Tibial nerve (tissue), 4 donors: ENCODE data around the gene TIPRL. TPM values are rescaled to one million over a fixed set of nuclear protein-coding genes. Genes with fewer than 3 reads are reported as not detected.
"Not testable (repeated sequence)": the region's sequence is repeated elsewhere in the genome, so short reads cannot be mapped to it uniquely, and the experiment has no call there.

Experiments
- DNase-seq, 2 donors: peaks; one replicate each; pipeline ENCODE4 v3.0.0-alpha.2; 2019; ENCODE audit warnings: low spot score in 2 of 2
- H3K27ac ChIP-seq, 4 donors: fragments of 200-600 bp; sonication (generic) in 3 of 4; one replicate each; pipeline ENCODE4 v1.5.1; 2017 to 2019; ENCODE audit warnings: mild to moderate bottlenecking in 1 of 4
- H3K27me3 ChIP-seq, 2 donors: fragments of 200-600 bp; sonication (generic) in 1 of 2; one replicate each; pipeline versions ENCODE4 v1.5.1 to v1.6.0; 2017 to 2019
- H3K36me3 ChIP-seq, 3 donors: fragments of 200-600 bp; sonication (generic); one replicate each; pipeline ENCODE4 v1.5.1; 2018 to 2019
- H3K4me1 ChIP-seq, 4 donors: fragments of 200-600 bp; sonication (generic) in 3 of 4; one replicate each; pipeline ENCODE4 v1.5.1; 2017 to 2019
- H3K4me3 ChIP-seq, 4 donors: fragments of 200-600 bp; sonication (generic) in 3 of 4; one replicate each; pipeline ENCODE4 v1.5.1; 2017 to 2019; ENCODE audit warnings: mild to moderate bottlenecking in 1 of 4, moderate library complexity in 1 of 4
- H3K9me3 ChIP-seq, 4 donors: fragments of 200-600 bp; sonication (generic) in 3 of 4; one replicate each; pipeline ENCODE4 v1.5.1; 2017 to 2019
- EP300 ChIP-seq, 2 donors: sonication (generic); formaldehyde crosslinking; IDR thresholded peaks; one replicate each; pipeline ENCODE4 v1.6.1; 2017; ENCODE audit warnings: antibody characterized with exemption in 2 of 2, mild to moderate bottlenecking in 1 of 2
- POLR2A ChIP-seq, 2 donors: fragments of 450-650 bp; IDR thresholded peaks; one replicate each; pipeline ENCODE4 v1.6.1; 2017; ENCODE audit warnings: antibody characterized with exemption in 2 of 2, mild to moderate bottlenecking in 2 of 2, moderate library complexity in 2 of 2
- WGBS, 2 donors: methylation state at CpG; one replicate each; pipeline ENCODE4 v1.1.5; 2018; 5-methylcytosine and 5-hydroxymethylcytosine counted together
- total RNA-seq, 4 donors: library from RNA; depleted of rRNA; stranded (reverse); fragments of >200 nt; gene quantifications; one replicate each; pipeline ENCODE4 v1.1.0, GENCODE V29; 2016
- TF ChIP-seq, protein P1 (sequence below), 5 experiments: fragments of 200-600 bp in 3 of 5; fragments of 450-650 bp in 2 of 5; sonication (generic) in 3 of 5; IDR thresholded peaks; one replicate each; pipeline ENCODE4 v1.5.1; 2016 to 2019; ENCODE audit warnings: antibody characterized with exemption in 5 of 5, mild to moderate bottlenecking in 3 of 5, moderate library complexity in 2 of 5

Gene TIPRL
- total RNA-seq, 4 donors from 2014 or later, result 16.5 to 25.3 (median 20.6) TPM

DNA sequence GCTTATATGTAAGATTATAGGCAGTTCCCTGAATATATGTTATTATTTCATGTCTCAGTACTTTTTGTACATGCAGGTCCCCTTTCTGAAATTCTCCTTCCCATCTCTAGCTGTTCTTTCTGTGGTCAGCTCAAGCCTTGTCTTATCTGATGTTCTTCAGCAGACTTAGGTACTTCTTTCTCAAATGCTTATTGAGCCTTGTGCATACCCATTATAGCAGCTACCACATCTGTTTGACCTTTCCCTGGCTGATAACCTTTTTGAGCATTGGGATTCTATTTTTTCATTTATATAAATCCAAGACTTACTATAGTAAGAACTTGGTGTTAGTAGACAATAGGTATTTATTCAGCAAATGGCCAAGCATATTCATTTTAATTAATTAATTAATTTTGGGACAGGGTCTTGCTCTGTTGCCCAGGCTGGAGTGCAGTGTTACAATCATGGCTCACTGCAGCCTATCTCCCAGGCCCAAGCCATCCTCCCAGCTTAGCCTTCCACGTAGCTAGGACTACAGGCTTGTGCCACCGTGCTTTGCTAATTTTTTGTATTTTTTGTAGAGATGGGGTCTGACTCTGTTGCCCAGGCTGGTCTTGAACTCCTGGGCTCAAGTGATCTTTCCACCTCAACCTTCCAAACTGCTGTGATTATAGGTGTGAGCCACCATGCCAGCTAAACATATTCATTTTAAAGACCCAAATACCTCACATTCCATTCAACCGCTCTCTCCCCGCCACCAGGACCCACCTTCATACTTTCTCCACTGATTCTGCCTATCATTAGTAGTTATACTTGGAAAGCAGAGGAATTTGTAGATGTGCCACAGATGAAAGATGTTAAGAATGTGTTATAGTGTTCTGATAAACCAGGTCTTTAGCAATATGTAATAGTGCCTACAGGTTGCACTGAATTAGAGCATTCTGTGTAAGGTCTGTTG, 16.7 kb downstream of the TIPRL start:
- no peak overlapping the region for H3K27ac ChIP-seq
- H3K4me3 ChIP-seq, result no peak overlapping the region
- TF ChIP-seq POLR2A (IDR thresholded peaks at IDR 0.05) (no peak), EP300 (IDR thresholded peaks at IDR 0.05) (no peak)
- TF ChIP-seq, protein P1, sequence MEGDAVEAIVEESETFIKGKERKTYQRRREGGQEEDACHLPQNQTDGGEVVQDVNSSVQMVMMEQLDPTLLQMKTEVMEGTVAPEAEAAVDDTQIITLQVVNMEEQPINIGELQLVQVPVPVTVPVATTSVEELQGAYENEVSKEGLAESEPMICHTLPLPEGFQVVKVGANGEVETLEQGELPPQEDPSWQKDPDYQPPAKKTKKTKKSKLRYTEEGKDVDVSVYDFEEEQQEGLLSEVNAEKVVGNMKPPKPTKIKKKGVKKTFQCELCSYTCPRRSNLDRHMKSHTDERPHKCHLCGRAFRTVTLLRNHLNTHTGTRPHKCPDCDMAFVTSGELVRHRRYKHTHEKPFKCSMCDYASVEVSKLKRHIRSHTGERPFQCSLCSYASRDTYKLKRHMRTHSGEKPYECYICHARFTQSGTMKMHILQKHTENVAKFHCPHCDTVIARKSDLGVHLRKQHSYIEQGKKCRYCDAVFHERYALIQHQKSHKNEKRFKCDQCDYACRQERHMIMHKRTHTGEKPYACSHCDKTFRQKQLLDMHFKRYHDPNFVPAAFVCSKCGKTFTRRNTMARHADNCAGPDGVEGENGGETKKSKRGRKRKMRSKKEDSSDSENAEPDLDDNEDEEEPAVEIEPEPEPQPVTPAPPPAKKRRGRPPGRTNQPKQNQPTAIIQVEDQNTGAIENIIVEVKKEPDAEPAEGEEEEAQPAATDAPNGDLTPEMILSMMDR (IDR thresholded peaks at IDR 0.05), result no peak
- H3K4me1 ChIP-seq, result no peaks in the 10 kb centered on the region
- H3K36me3 ChIP-seq, result peaks cover 0 to 85% (median 0%) of the 10 kb centered on the region in 3 donors
- DNase-seq, result no peak
- WGBS, 2 donors, result 76 to 90% methylated on average over 4 of the region's 4 CpGs
- no peaks in the 10 kb centered on the region for H3K27me3 ChIP-seq
- H3K9me3 ChIP-seq, result no peaks in the 10 kb centered on the region

DNA sequence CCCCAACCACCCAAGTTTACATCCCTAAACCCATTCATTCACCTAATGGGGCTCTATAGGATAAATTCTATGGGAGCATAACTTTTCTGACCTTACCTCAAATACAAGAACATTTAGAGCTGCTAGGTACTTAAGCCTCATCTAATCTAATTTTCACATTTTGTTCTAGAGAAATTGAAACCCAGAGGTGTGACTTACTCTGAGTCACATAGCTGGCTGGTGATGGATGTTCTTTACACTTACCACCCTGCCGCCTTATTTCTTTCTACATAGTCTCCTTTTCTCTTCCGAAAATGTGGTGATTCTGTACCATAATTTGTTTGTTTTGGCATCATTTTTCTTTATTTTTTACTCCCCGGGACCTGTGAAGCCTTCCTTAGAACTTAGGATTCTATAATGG, 20.3 kb downstream of the TIPRL start:
- WGBS, 2 donors, result 55% methylated on average over 3 of the region's 3 CpGs
- TF ChIP-seq, protein P1 (IDR thresholded peaks at IDR 0.05), result no peak
- Histone ChIP-seq H3K27me3 (no peaks in the 10 kb centered on the region), H3K27ac (no peak overlapping the region), H3K4me3 (no peak overlapping the region), H3K4me1 (no peaks in the 10 kb centered on the region), H3K36me3 (peaks cover 0 to 82% (median 0%) of the 10 kb centered on the region in 3 donors), H3K9me3 (no peaks in the 10 kb centered on the region)
- DNase-seq, result no peak

DNA sequence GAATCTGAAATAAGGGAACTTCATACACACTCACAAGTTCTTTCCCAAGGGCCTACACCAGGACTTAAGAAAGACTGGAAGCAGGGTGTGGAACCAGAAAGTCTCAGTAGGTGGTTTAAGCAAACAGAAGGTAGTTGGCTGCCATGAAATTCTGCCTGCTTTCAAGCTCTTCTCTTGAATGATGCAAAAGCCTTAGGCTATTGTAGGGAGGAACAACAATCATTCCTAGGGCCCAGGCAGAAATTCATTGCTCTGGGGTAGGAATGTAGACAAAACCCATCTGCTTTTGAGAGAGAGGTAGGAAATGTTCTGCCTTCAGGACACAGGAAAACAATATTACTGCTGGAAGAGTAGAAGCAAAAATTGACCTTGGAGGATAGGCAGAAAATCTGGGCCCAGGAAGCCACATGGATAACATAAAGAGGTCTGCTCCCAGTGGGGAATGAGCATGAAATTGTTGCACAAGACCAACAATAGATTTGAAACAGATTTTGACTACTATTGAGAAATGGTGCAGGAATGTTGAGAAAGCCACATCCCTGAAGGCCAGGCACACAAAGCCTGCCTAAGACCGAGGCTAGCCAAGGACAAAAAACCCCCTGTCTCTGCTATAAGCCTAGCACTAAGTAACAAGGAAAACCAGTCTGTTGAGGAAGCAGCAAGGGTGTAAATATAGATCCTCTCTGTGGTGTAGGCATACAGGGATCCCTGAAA, 24.3 kb downstream of the TIPRL start:
- no peaks in the 10 kb centered on the region for H3K9me3 ChIP-seq
- H3K4me1 ChIP-seq, result no peaks in the 10 kb centered on the region
- peaks cover 0 to 45% (median 0%) of the 10 kb centered on the region in 3 donors for H3K36me3 ChIP-seq
- no peaks in the 10 kb centered on the region for H3K27me3 ChIP-seq
- no peak for TF ChIP-seq POLR2A (IDR thresholded peaks at IDR 0.05)
- TF ChIP-seq EP300 (IDR thresholded peaks at IDR 0.05), result peak in 1 of 2 donors; percentile 72
- peak overlapping the region in 2 of 4 donors; percentile 14 to 26 for H3K27ac ChIP-seq
- 30 to 42% methylated on average over 1 of the region's 1 CpG for WGBS, 2 donors
- DNase-seq, result peak in 1 of 2 donors; percentile 38
- no peak overlapping the region for H3K4me3 ChIP-seq

DNA sequence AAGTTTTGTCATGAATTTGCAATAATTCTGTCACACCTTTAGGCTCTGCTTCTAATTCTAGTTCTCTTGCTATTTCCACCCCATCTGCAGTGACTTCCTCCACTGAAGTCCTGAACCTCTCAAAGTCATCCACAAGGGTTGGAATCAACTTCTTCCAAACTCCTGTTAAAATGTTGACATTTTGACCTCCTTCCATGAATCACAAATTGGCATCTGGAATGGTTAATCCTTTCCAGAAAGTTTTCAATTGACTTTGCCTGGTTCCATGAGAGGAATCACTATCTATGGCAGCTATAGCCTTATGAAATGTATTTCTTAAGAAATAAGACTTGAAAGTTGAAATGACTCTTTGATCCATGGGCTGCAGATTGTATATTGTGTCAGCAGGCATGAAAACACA, 27.3 kb downstream of the TIPRL start:
- H3K27me3 ChIP-seq, result no peaks in the 10 kb centered on the region
- H3K4me3 ChIP-seq, result no peak overlapping the region
- no peak overlapping the region for H3K27ac ChIP-seq
- peaks cover 0 to 5% (median 0%) of the 10 kb centered on the region in 4 donors for H3K9me3 ChIP-seq
- no peak for DNase-seq
- no peaks in the 10 kb centered on the region for H3K4me1 ChIP-seq
- TF ChIP-seq, protein P1 (IDR thresholded peaks at IDR 0.05), result no peak
- TF ChIP-seq EP300 (IDR thresholded peaks at IDR 0.05) (no peak), POLR2A (IDR thresholded peaks at IDR 0.05) (no peak)
- H3K36me3 ChIP-seq, result peaks cover 0 to 19% (median 0%) of the 10 kb centered on the region in 3 donors

DNA sequence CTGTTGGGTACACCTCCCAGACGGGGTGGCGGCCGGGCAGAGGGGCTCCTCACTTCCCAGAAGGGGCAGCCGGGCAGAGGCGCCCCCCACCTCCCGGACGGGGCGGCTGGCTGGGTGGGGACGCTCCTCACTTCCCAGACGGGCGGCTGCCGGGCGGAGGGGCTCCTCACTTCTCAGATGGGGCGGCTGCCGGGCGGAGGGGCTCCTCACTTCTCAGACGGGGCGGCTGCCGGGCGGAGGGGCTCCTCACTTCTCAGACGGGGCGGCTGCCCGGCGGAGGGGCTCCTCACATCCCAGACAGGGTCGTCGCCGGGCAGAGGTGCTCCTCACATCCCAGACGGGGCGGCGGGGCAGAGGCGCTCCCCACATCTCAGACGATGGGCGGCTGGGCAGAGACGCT, 28.9 kb downstream of the TIPRL start:
- not testable (repeated sequence) for H3K27me3 ChIP-seq, H3K4me3 ChIP-seq, H3K4me1 ChIP-seq, H3K27ac ChIP-seq, DNase-seq
- H3K9me3 ChIP-seq, result peaks cover 0 to 15% (median 0%) of the 10 kb centered on the region in 4 donors
- 97% methylated on average over 30 to 34 of the region's 34 CpGs for WGBS, 2 donors
- H3K36me3 ChIP-seq, result peaks cover 0 to 13% (median 0%) of the 10 kb centered on the region in 3 donors

DNA sequence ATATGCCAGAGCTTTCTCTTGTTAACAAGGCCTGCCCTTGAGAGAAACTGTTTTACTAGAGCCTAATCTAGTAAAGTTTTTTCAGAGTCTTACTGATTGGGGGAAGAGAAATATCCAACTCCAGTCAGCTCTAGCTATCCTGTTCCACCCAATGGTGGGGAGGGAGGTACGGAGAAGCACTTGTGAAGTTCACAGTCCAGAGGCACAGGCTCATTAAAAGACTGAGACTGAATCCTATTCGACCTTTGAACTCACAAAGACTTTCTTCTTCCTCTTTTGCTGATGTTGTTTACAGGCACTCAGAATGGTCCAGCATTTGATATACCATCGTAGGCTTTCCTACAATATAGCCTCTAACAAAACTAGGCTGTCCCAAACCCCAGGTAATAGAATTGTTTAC, 31.6 kb downstream of the TIPRL start:
- Histone ChIP-seq H3K27ac (no peak overlapping the region), H3K27me3 (no peaks in the 10 kb centered on the region), H3K4me3 (no peak overlapping the region), H3K4me1 (no peaks in the 10 kb centered on the region), H3K9me3 (peaks cover 0 to 25% (median 0%) of the 10 kb centered on the region in 4 donors), H3K36me3 (no peaks in the 10 kb centered on the region)
- DNase-seq, result no peak
- WGBS, 2 donors, result 77 to 80% methylated on average over 3 of the region's 3 CpGs
- TF ChIP-seq, protein P1 (IDR thresholded peaks at IDR 0.05), result no peak
